ENCODE measurements around the gene TMEM248.
"Not testable (repeated sequence)": the region's sequence is repeated elsewhere in the genome, so short reads cannot be mapped to it uniquely, and the experiment has no call there.

TMEM248 gene

DNA sequence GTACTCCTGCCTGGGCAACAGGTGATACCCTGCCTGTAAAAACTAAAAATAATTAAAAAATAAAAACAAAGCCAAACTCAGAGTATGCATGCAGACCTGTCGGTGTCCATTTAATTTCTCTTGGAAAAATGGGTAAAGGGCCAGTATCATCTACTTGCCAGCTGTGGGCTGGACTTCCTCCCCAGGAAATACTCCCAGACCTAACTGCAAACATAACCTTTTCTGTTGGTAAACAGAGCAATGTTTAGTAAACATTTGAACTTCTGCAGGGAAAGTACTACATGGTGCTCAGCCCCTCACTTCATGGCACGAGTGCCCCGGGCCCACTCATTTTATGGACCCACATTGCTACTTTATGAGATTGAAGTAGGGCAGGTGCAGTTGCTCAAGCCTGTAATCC is 10.2 kb upstream of the TMEM248 start:
- DNase-seq (ENCODE audit: low spot score), result no peak

- DNase-seq (ENCODE audit: low spot score), result not testable (repeated sequence)
Measured at GRCh38 chr7:66911191-66911590, 9.8 kb upstream of the TMEM248 start.

GRCh38 chr7:66912195-66912594 is 8.8 kb upstream of the TMEM248 start:
- no peak for DNase-seq (ENCODE audit: low spot score)

- no peak for DNase-seq (ENCODE audit: low spot score)
Measured at GRCh38 chr7:66913118-66914037, 7.6 kb upstream of the TMEM248 start.

DNA sequence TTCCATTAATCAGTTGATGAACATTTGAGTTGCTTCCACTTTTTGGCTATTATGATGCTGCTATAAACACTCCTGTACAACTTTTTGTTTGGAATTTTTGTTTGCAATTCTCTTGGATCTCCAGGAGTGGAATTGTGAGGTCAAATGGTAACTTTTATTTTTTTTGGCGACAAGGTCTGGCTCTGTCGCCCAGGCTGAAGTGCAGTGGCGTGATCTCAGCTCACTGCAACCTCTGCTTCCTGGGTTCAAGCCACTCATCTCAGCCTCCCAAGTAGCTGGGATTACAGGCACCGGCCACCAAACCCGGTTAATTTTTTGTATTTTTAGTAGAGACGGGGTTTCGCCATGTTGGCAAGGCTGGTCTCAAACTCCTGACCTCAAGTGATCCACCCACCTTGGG is 3.1 kb upstream of the TMEM248 start:
- not testable (repeated sequence) for DNase-seq (ENCODE audit: low spot score)

- peak; percentile 20 for DNase-seq (ENCODE audit: low spot score)
Measured at GRCh38 chr7:66919304-66919703, 1.7 kb upstream of the TMEM248 start.

DNA sequence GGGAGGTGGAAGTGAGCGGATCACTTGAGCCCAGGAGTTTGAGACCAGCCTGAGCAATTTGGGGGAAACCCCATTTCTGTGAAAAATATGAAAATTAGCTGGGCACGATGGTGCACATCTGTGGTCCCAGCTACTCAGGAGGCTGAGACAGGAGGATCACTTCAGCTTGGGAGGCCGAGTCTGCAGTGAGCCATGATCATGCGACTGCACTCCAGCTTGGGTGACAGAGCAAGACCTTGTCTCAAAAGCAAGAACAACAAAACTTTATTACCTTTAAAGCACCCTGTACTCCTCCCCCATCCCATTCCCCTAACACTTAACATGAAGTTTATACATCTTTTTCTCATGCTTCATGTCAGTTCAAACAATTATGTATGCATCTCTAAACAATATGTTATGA is 1.3 kb upstream of the TMEM248 start:
- no peak for DNase-seq (ENCODE audit: low spot score)

- no peak for DNase-seq (ENCODE audit: low spot score)
Measured at GRCh38 chr7:66920256-66920655, 769 bp upstream of the TMEM248 start.

GRCh38 chr7:66921396-66921917 is 432 bp downstream of the TMEM248 start:
- peak; percentile 49 for DNase-seq (ENCODE audit: low spot score)

GRCh38 chr7:66921918-66922486 is 977 bp downstream of the TMEM248 start:
- DNase-seq (ENCODE audit: low spot score), result peak; percentile 21

- no peak for DNase-seq (ENCODE audit: low spot score)
Measured at GRCh38 chr7:66925255-66925654, 4.2 kb downstream of the TMEM248 start.

DNA sequence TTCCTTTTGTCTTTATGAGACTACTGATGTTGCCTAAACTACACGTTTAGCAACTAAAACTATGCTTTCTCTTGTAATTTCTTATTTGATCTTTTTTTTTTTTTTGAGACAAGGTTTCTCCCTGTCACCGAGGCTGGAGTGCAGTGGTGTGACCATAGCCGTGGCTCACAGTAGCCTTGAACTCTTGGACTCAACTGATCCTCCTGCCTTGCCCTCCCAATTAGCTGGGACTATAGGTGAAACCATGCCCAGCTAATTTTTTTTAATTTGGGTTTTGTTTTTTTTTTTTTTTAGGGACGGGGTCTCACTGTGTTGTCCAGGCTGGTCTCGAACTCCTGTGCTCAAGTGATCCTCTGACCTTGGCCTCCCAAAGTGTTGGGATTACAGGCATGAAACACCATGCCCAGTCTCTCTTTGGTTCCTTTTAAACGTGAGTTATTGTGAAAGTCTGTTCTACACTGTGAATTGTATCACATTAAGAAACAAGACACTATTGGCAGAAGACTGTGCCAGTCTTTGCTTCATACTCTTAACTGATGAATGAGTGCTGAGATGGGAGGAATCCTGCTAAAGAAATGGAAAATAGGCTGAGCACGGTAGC is 6.4 kb downstream of the TMEM248 start:
- no peak for DNase-seq (ENCODE audit: low spot score)

DNA sequence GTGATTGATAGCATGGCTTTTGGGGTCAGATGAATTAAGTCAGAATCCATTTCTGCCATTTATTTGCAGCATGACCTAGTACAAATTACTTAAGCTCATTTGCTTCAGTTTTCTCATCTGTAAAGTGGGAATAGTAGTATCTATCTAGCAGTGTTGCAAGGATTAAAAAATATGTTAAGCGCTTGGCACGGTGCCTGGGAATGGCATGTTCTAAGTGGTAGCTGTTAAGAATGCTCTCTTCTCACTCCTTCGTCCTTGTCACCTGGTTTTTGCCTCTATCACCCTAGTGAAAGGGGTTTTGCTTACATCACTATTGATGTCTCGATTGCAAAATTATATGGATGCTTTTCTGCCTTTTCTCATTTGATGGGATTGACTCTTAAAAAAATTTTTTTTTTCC is 7.4 kb downstream of the TMEM248 start:
- no peak for DNase-seq (ENCODE audit: low spot score)

GRCh38 chr7:66929165-66929564 is 8.1 kb downstream of the TMEM248 start:
- DNase-seq (ENCODE audit: low spot score), result no peak

DNA sequence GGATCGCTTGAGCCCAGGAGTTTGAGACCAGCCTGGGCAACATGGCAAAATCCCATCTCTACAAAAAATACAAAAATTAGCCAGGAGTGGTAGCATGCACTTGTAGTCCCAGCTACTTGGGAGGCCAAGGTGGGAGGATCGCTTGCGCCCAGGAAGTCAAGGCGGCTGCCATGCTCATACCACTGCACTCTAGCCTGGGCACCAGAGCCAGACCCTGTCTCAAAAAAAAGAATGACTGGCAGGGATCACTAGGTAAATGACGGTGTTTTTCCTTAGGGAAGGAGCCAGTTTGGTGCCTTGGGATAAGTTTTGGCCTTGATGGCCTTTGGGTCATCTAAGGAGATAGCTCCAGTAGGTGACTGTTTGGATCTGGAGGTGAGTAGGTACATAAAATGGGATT is 8.9 kb downstream of the TMEM248 start:
- no peak for DNase-seq (ENCODE audit: low spot score)

- DNase-seq (ENCODE audit: low spot score), result peak; percentile 42
Measured at GRCh38 chr7:66930341-66930740, 9.3 kb downstream of the TMEM248 start.

GRCh38 chr7:66933469-66933868 is 12.4 kb downstream of the TMEM248 start:
- DNase-seq (ENCODE audit: low spot score), result no peak

DNA sequence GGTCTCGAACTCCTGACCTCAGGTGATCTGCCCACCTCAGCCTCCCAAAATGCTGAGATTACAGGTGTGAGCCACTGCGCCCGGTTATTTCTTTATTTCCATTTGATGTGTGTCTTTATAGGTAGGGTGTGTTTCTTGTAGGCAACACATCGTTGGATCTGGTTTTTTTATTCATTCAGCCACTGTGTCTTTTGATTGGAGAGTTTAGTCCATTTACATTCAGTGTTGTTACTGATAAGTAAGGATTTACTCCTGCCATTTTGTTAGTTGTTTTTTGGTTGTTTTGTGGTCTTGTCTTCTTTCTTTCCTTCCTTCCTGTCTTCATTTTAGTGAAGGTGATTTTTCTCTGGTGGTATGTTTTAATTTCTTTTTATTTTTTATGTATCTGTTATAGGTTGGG is 16.9 kb downstream of the TMEM248 start:
- no peak for DNase-seq (ENCODE audit: low spot score)

- no peak for DNase-seq (ENCODE audit: low spot score)
Measured at GRCh38 chr7:66939325-66939724, 18.3 kb downstream of the TMEM248 start.

GRCh38 chr7:66946545-66946944 is 25.5 kb downstream of the TMEM248 start:
- no peak for DNase-seq (ENCODE audit: low spot score)

DNA sequence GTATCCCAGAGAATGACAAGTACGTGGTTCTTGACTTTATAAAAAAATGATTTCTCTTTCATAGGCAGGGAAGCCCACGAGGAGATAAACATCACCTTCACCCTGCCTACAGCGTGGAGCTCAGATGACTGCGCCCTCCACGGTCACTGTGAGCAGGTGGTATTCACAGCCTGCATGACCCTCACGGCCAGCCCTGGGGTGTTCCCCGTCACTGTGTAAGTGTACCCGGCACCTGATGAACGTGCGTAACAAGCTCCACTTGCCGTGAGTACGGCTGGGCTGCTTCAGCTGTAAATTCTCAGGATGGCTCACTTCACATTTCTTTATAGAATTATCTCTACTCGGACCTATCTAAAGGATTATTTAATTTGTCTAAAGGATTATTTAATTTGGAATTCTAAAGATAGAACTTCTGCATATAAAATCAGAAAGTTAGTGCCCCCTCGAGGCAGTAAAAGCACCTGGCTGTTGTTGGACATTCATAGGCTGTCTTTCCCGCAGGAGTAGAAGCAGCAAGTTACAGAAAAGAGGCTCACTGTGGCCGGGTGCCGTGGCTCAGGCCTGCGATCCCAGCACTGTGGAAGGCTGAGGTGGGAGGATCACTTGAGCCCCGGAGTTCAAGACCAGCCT is 27.6 kb downstream of the TMEM248 start:
- DNase-seq (ENCODE audit: low spot score), result no peak

DNA sequence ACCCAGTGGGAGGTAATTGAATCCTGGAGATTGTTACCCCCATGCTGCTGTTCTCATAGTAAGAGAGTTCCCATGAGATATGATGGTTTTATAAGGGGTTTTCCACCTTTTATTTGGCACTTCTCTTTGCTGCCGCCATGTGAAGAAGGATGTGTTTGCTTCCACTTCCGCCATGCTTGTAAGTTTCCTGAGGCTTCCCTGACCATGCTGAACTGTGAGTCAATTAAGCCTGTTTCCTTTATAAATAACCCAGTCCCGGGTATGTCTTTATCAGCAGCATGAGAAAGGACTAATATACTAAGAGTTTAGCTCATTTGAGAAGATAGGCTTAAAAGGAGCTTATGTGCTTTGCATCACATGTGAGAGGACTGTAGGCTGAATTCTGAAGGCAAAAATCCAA is 29.3 kb downstream of the TMEM248 start:
- DNase-seq (ENCODE audit: low spot score), result no peak

GRCh38 chr7:66950763-66951162 is 29.7 kb downstream of the TMEM248 start:
- DNase-seq (ENCODE audit: low spot score), result no peak
